Panc1 (cell line): ENCODE measurements around the gene HPCAL1. TPM values are rescaled to one million over a fixed set of nuclear protein-coding genes. Genes with fewer than 3 reads are reported as not detected.
"Not testable (repeated sequence)": the region's sequence is repeated elsewhere in the genome, so short reads cannot be mapped to it uniquely, and the experiment has no call there.

ENCODE experiments used
- ATAC-seq: fragments of 200-7000 bp; cut with Tn5 transposase; 2 replicates; pipeline ENCODE4 v1.9.1; 2020; ENCODE audit warnings: mild to moderate bottlenecking, moderate library complexity
- BruUV-seq: library from RNA; stranded (reverse); fragments of 400-500 nt; replicated peaks from 2 replicates; lab custom pipeline; 2021; lab: Mats Ljungman, UMichigan
- CTCF ChIA-PET: fragments of 300-600 bp; sonication (Branson Sonifier 250); formaldehyde crosslinking; loops from one replicate; lab custom pipeline; 2022; ENCODE audit warnings: antibody characterized with exemption; lab: Charles Lee
- POLR2A ChIA-PET: fragments of 300-600 bp; sonication (Branson Sonifier 250); formaldehyde crosslinking; loops from one replicate; lab custom pipeline; 2022; ENCODE audit warnings: antibody characterized with exemption; lab: Charles Lee
- DNase-seq: peaks from one replicate; pipeline ENCODE4 v3.0.0-alpha.2; 2010; ENCODE audit warnings: low read depth, low spot score
- H3K27ac ChIP-seq: 2 replicates; pipeline ENCODE4 v1.5.1; 2011; ENCODE audit warnings: mild to moderate bottlenecking, low read length, inconsistent platforms
- H3K27me3 ChIP-seq: fragments of 200-500 bp; sonication (Bioruptor generic); 2 replicates; pipeline ENCODE4 v1.6.0; 2014; ENCODE audit warnings: low read length, inconsistent platforms; ENCODE audit not compliant: control insufficient read depth, insufficient read depth
- H3K36me3 ChIP-seq: fragments of 200-500 bp; sonication (Bioruptor generic); 2 replicates; pipeline ENCODE4 v1.5.1; 2014; ENCODE audit warnings: inconsistent platforms, mild to moderate bottlenecking, low read length, moderate library complexity; ENCODE audit not compliant: control insufficient read depth, insufficient read depth
- H3K4me1 ChIP-seq: 2 replicates; pipeline ENCODE4 v1.5.1; 2011; ENCODE audit warnings: inconsistent platforms, mild to moderate bottlenecking, low read length, moderate library complexity; ENCODE audit not compliant: control insufficient read depth, insufficient read depth
- H3K4me3 ChIP-seq, 2 experiments: 2 replicates each; pipeline ENCODE4 v1.5.1; 2011 to 2012; ENCODE audit warnings: low read depth in 2 of 2, low read length in 2 of 2, mild to moderate bottlenecking in 2 of 2, inconsistent platforms in 1 of 2, moderate library complexity in 1 of 2
- H3K9me3 ChIP-seq: fragments of 200-500 bp; sonication (Bioruptor generic); 2 replicates; pipeline ENCODE4 v1.5.1; 2014; ENCODE audit warnings: low read depth, mild to moderate bottlenecking, inconsistent platforms, low read length, moderate library complexity; ENCODE audit not compliant: control insufficient read depth, insufficient read depth
- POLR2AphosphoS5 ChIP-seq: IDR thresholded peaks from 2 replicates; pipeline ENCODE4 v1.6.1; 2012; ENCODE audit warnings: mild to moderate bottlenecking, low read depth, low read length, moderate library complexity
- SIN3A ChIP-seq: IDR thresholded peaks from 2 replicates; pipeline ENCODE4 v1.6.1; 2012; ENCODE audit warnings: low read depth, mild to moderate bottlenecking, low read length, moderate library complexity, borderline replicate concordance; ENCODE audit not compliant: insufficient read depth
- TCF7L2 ChIP-seq: IDR thresholded peaks from 2 replicates; pipeline ENCODE4 v1.6.1; 2011; ENCODE audit warnings: mild to moderate bottlenecking, low read depth, low read length, inconsistent platforms
- in situ Hi-C: cut with HindIII; loops from 2 replicates; pipeline ENCODE4 v1.10.0; 2016; ENCODE audit warnings: low sequenced_read_pairs, low pct_unique_long_range_greater_than_20kb
- intact Hi-C: fragments of 100-400 bp; cut with micrococcal nuclease; formaldehyde crosslinking; loops from one replicate; pipeline ENCODE4 v1.10.0; 2022; ENCODE audit not compliant: unreplicated experiment
- total RNA-seq: library from RNA; stranded (reverse); gene quantifications from one replicate; pipeline ENCODE4 v1.2.1, GENCODE V29; 2021; ENCODE audit not compliant: unreplicated experiment
- TF ChIP-seq, protein P1 (sequence below), 2 experiments: IDR thresholded peaks; 2 replicates each; pipeline ENCODE4 v1.6.1; 2011 to 2012; ENCODE audit warnings: low read depth in 2 of 2, control low read depth in 1 of 2, low read length in 1 of 2, mild to moderate bottlenecking in 1 of 2, moderate library complexity in 1 of 2; ENCODE audit not compliant: insufficient read depth in 1 of 2
- TF ChIP-seq, protein P2 (sequence below): fragments of 450-650 bp; IDR thresholded peaks from 2 replicates; pipeline ENCODE4 v1.5.1; 2017; ENCODE audit warnings: mild to moderate bottlenecking

The HPCAL1 gene
- total RNA-seq, 1 experiment from 2014 or later = 234 TPM

DNA sequence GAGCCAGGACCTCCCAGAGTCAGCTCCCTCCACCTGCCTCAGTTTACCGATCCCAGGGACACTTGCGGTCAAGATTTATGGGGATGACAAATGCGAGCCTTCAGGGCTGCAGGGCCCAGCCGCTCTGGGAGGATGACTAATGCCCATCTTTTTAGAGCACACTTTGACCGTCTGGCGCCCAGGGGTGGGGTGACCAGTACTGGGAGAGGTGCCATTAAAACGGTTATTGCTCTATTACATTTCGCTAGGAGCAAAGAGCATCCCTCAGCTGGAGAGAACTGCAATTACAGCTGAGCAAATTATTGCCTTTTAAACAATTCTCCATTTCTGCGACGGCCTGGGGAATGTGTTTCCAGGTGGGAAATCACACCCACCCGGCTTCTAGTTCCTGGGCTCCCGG is 42.6 kb upstream of the HPCAL1 start:
- intact Hi-C loops = no loop called here
- Histone ChIP-seq H3K4me3 (no peak overlapping the region), H3K27ac (no peak overlapping the region), H3K4me1 (peaks cover 4% of the 10 kb centered on the region; the same call in 1 of the 2 replicates), H3K36me3 (no peaks in the 10 kb centered on the region), H3K27me3 (no peaks in the 10 kb centered on the region), H3K9me3 (no peaks in the 10 kb centered on the region)
- in situ Hi-C loops = no loop called here
- no TSS peak for BruUV-seq
- ChIA-PET POLR2A (no interaction called here), CTCF (no interaction called here)
- no peak for TF ChIP-seq POLR2AphosphoS5
- TF ChIP-seq SIN3A = no peak
- TF ChIP-seq, protein P1, sequence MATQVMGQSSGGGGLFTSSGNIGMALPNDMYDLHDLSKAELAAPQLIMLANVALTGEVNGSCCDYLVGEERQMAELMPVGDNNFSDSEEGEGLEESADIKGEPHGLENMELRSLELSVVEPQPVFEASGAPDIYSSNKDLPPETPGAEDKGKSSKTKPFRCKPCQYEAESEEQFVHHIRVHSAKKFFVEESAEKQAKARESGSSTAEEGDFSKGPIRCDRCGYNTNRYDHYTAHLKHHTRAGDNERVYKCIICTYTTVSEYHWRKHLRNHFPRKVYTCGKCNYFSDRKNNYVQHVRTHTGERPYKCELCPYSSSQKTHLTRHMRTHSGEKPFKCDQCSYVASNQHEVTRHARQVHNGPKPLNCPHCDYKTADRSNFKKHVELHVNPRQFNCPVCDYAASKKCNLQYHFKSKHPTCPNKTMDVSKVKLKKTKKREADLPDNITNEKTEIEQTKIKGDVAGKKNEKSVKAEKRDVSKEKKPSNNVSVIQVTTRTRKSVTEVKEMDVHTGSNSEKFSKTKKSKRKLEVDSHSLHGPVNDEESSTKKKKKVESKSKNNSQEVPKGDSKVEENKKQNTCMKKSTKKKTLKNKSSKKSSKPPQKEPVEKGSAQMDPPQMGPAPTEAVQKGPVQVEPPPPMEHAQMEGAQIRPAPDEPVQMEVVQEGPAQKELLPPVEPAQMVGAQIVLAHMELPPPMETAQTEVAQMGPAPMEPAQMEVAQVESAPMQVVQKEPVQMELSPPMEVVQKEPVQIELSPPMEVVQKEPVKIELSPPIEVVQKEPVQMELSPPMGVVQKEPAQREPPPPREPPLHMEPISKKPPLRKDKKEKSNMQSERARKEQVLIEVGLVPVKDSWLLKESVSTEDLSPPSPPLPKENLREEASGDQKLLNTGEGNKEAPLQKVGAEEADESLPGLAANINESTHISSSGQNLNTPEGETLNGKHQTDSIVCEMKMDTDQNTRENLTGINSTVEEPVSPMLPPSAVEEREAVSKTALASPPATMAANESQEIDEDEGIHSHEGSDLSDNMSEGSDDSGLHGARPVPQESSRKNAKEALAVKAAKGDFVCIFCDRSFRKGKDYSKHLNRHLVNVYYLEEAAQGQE (IDR thresholded peaks at IDR 0.05; ENCODE audit: insufficient read depth in 1 of 2, low read depth in 2 of 2, low read length in 1 of 2) = no peak
- no peak for TF ChIP-seq TCF7L2
- TF ChIP-seq, protein P2, sequence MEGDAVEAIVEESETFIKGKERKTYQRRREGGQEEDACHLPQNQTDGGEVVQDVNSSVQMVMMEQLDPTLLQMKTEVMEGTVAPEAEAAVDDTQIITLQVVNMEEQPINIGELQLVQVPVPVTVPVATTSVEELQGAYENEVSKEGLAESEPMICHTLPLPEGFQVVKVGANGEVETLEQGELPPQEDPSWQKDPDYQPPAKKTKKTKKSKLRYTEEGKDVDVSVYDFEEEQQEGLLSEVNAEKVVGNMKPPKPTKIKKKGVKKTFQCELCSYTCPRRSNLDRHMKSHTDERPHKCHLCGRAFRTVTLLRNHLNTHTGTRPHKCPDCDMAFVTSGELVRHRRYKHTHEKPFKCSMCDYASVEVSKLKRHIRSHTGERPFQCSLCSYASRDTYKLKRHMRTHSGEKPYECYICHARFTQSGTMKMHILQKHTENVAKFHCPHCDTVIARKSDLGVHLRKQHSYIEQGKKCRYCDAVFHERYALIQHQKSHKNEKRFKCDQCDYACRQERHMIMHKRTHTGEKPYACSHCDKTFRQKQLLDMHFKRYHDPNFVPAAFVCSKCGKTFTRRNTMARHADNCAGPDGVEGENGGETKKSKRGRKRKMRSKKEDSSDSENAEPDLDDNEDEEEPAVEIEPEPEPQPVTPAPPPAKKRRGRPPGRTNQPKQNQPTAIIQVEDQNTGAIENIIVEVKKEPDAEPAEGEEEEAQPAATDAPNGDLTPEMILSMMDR = no peak
- DNase-seq = no peak
- no peak for ATAC-seq

DNA sequence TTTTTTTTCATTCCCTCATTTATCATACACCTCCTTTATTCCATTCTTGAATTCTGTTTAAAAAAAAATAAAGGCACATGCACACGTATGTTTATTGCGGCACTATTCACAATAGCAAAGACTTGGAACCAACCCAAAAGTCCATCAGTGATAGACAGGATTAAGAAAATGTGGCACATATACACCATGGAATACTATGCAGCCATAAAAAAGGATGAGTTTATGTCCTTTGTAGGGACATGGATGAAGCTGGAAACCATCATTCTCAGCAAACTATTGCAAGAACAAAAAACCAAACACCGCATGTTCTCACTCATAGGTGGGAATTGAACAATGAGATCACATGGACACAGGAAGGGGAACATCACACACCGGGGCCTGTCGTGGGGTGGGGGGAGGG is 39.2 kb upstream of the HPCAL1 start:
- in situ Hi-C loops, BruUV-seq, H3K4me1 ChIP-seq, ATAC-seq, POLR2A ChIA-PET, H3K27ac ChIP-seq, H3K36me3 ChIP-seq, H3K27me3 ChIP-seq, intact Hi-C loops, H3K4me3 ChIP-seq, DNase-seq, H3K9me3 ChIP-seq, CTCF ChIA-PET: not testable (repeated sequence)

DNA sequence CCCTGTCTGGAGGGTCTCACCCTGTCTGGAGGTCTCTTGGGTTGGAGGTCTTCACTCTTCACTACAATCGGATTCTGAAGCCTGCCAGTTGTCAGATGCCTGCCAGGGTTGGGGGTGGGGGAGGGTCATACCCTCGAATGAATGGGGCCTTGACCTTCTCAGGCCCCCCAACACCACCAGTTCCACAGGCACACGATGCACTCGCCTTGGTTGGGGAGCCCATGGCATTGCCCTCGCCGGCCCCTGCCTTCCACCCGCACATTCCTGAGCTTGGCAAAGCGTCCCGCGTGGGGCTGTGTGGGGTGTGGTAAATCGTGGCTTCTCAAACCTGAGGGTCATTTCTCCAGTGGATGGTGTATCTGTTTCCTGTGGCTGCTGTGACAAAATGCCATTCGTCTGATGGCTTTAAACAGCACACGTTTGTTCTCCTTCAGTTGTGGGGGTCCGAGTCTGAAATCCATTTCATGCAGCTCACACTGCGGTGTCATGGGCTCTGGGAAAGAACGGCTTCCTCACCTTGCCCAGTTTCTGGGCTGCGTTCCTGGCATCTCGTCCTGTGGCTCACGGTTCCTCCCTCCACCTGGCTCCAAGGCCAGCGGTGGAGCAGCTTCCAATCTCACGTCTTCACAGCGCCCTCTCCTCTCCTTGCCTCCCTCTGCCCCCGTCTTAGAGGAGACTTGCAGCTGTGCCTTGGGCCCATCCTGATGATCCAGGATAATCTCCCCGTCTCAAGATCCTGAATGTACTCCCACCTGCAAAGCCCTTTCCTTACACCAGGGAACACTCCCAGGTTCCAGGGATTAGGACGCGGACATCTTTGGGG is 38.0 kb upstream of the HPCAL1 start:
- Histone ChIP-seq H3K27ac (no peak overlapping the region), H3K36me3 (no peaks in the 10 kb centered on the region), H3K27me3 (no peaks in the 10 kb centered on the region), H3K4me3 (no peak overlapping the region), H3K4me1 (peaks cover 4% of the 10 kb centered on the region; the same call in 1 of the 2 replicates), H3K9me3 (no peaks in the 10 kb centered on the region)
- ATAC-seq (no peak), DNase-seq (no peak)
- TF ChIP-seq, protein P2 = no peak
- intact Hi-C loops = no loop called here
- CTCF ChIA-PET = interaction anchor here (0.5 to 0.7 kb wide), 3 partner anchors 8 to 181 kb away, joined by 3 to 4 read pairs (median 4); no protein-coding TSS in a partner anchor
- BruUV-seq = no TSS peak
- in situ Hi-C loops = no loop called here
- POLR2A ChIA-PET = interaction anchor here (0.6 kb wide), 1 partner anchor 166 kb away, joined by 5 read pairs; no protein-coding TSS in a partner anchor
